Measurements from ENCODE around the gene SUSD2.
A peak's percentile ranks its signal among the peaks of the same experiment; 100 is the strongest.

The SUSD2 gene

DNA sequence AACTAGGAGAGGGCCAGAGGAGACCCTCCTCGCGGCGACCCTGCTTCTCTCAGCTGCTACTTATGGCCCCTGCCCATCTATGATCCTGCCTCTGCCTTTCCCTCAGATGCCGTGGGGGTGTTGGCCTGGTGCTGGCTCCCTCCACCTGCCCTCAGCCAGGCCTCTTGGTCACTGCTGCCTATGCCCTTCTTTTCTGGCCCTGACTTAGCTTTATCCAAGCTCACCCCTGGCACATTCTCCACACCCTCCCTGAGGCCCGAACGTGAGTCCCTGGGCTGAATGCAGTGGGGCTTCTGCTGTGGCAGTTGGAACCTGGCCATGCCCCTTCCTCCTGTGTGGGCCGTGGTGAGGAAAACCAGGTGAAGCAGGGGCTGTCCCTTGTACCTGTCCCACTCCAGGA lies 19.8 kb upstream of the SUSD2 start:
- no peaks in the 10 kb centered on the region for H3K27me3 Mint-ChIP-seq
- H3K4me1 Mint-ChIP-seq = peaks cover 58% of the 10 kb centered on the region
- H3K9me3 Mint-ChIP-seq = no peaks in the 10 kb centered on the region
- H3K4me3 Mint-ChIP-seq = no peak overlapping the region
- H3K27ac Mint-ChIP-seq = peak overlapping the region; percentile 58
- H3K36me3 Mint-ChIP-seq = peaks cover 16% of the 10 kb centered on the region
- no peak for ATAC-seq

DNA sequence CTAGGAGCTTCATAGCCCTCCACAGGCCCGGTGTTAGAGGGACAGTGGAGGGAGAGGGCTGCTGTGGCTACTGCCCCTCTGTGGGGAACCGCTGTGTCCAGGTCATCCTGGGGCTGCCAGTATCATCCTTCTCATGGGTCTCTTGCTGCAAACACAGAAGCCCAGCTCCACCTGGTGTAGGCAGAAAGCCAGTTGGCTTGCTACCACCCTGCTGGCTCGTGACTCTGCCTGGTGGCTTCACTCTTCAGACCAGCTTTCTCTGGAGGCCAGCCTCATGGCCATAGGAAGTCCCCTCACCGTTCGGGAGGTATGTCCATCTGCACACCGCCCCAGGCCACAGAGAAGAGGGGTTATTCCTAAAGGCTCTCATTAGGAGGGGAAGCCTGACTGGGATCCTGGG lies 19.4 kb upstream of the SUSD2 start:
- Mint-ChIP-seq H3K27ac (peak overlapping the region; percentile 58), H3K4me3 (no peak overlapping the region), H3K27me3 (no peaks in the 10 kb centered on the region), H3K4me1 (peaks cover 54% of the 10 kb centered on the region), H3K36me3 (peaks cover 16% of the 10 kb centered on the region), H3K9me3 (no peaks in the 10 kb centered on the region)
- no peak for ATAC-seq

DNA sequence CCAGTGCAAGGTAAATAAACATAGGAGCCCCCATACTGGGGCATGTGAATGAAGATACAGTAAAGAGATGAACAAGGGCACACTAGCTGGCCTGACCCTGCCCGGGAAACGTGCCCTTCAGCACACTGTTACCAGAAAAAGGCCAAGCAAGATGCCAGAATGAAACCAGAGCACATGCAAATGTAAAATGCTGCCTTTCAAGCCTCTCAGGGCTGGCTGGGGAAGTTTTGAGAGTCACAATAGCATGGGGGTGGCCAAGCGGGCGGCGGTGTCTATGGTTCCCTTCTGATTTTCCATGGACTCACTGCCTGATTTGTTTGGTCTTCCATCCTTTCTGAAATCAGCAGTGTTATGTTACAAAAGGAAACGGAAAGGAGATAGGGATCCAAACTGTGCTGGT lies 18.9 kb upstream of the SUSD2 start:
- Mint-ChIP-seq H3K27ac (peak overlapping the region; percentile 58), H3K4me3 (no peak overlapping the region), H3K36me3 (peaks cover 17% of the 10 kb centered on the region), H3K27me3 (no peaks in the 10 kb centered on the region), H3K4me1 (peaks cover 48% of the 10 kb centered on the region), H3K9me3 (no peaks in the 10 kb centered on the region)
- no peak for ATAC-seq

DNA sequence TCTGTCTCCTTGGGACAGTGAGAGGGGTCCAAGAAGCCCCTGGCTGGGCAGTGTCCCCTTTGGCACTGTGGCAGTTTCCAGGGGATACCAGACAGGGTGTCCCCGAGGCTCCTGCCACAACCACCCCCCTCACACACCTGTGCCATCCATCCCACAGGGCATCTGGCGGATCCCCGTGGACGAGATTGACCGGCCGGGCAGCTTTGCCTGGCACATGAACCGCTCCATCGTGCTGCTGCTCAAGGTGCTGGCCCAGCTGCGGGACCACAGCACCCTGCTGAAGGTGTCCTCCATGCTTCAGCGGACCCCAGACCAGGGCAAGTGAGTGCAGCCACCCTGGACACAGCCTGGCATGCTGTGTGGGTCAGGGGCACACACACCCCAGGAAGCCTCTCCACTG lies 17.0 kb upstream of the SUSD2 start:
- H3K4me3 Mint-ChIP-seq = no peak overlapping the region
- no peak for ATAC-seq
- peaks cover 36% of the 10 kb centered on the region for H3K4me1 Mint-ChIP-seq
- no peak overlapping the region for H3K27ac Mint-ChIP-seq
- no peaks in the 10 kb centered on the region for H3K9me3 Mint-ChIP-seq
- H3K36me3 Mint-ChIP-seq = peaks cover 30% of the 10 kb centered on the region
- no peaks in the 10 kb centered on the region for H3K27me3 Mint-ChIP-seq

DNA sequence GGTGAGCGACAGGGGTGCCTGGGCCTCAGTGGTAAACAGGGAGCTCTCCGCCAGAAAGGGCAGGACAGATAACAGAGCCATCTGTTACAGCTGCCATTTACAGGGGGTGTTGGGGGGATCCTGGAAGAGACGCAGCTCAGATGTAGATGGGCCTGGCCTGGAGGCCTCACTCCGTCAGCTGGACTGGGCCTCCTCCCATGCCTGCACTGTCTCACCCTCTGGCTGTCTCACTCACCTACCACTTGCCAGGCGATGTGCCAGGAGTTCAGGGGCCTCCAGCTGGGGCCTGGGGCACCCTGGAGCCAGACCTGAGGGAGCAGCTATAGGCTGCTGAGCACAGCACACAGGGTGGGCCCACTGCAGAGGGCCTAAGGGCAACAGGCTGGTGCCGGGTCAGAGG lies 16.3 kb upstream of the SUSD2 start:
- Mint-ChIP-seq H3K27ac (no peak overlapping the region), H3K4me1 (peaks cover 31% of the 10 kb centered on the region)

DNA sequence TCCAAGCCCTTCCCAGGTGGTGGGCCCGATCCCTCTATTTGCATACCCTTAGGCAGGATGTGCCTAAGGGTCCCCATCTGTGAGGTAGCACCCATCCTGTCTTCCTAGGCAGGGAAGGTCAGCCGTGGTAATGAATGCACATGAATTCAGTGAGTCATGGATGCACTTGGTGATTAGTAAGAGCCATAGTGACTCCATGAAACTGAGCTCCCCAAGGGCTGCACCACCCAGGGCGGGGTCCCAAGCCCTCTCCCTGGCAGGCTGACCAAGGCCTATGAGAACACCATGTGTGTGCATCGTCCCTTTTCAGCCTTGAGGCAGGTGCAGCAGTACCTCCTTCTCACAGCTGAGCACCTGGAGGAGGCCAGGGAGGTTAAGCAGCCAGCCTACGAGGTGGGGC lies 15.6 kb upstream of the SUSD2 start:
- Mint-ChIP-seq H3K9me3 (no peaks in the 10 kb centered on the region), H3K4me1 (peaks cover 24% of the 10 kb centered on the region), H3K4me3 (no peak overlapping the region), H3K27me3 (no peaks in the 10 kb centered on the region), H3K36me3 (peaks cover 30% of the 10 kb centered on the region), H3K27ac (no peak overlapping the region)
- no peak for ATAC-seq

More for the DNA sequence above, 16.3 kb upstream of the SUSD2 start:
- no peaks in the 10 kb centered on the region for H3K9me3 Mint-ChIP-seq
- ATAC-seq = no peak
- no peaks in the 10 kb centered on the region for H3K27me3 Mint-ChIP-seq
- no peak overlapping the region for H3K4me3 Mint-ChIP-seq
- H3K36me3 Mint-ChIP-seq = peaks cover 30% of the 10 kb centered on the region

DNA sequence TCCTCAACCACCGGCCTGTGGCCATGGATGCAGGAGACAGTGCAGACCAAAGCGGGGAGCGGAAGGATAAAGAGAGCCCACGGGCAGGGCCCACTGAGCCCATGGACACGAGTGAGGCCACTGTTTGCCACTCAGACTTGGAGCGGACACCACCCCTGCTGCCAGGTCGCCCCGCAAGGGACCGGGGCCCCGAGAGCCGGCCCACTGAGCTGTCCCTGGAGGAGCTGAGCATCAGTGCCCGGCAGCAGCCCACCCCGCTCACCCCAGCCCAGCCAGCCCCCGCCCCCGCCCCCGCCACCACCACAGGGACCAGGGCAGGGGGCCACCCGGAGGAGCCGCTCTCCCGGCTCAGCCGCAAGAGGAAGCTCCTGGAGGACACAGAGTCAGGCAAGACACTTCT lies 14.5 kb upstream of the SUSD2 start:
- no peaks in the 10 kb centered on the region for H3K27me3 Mint-ChIP-seq
- no peaks in the 10 kb centered on the region for H3K9me3 Mint-ChIP-seq
- peaks cover 33% of the 10 kb centered on the region for H3K36me3 Mint-ChIP-seq
- ATAC-seq = no peak
- peaks cover 16% of the 10 kb centered on the region for H3K4me1 Mint-ChIP-seq
- no peak overlapping the region for H3K4me3 Mint-ChIP-seq
- H3K27ac Mint-ChIP-seq = no peak overlapping the region

DNA sequence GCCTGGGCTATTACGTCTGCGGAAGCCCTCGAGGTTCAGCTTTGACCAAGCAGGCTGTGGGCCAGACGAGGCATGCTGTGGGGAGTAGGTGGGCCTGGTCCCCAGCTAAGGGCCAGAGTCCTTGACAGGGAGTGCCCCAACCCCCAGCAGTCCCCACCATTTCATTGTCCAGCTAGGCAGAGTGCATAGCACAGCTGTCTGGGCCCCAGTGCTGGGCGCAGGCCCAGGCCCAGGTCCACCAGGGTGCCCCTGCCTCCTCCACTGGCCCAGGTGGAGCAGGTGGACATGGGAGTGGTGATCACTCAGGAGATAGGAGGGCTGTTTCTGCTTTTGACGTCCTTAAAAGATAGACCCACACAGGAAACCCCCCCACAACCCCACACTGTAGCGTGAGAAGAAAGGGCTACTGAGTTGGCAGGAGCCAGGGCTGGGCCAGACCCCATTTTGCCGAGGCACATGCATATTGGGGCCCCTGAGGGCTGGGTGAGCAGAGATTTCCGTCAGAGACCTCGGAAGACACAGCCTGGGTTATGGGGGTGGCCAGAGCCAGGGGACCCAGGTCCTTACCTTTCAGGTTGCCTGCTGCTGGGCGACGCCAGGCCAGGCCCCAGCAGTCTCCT lies 11.7 kb upstream of the SUSD2 start:
- Mint-ChIP-seq H3K4me1 (peaks cover 6% of the 10 kb centered on the region), H3K27me3 (no peaks in the 10 kb centered on the region), H3K27ac (no peak overlapping the region), H3K36me3 (peaks cover 46% of the 10 kb centered on the region), H3K4me3 (no peak overlapping the region), H3K9me3 (no peaks in the 10 kb centered on the region)
- no peak for ATAC-seq

DNA sequence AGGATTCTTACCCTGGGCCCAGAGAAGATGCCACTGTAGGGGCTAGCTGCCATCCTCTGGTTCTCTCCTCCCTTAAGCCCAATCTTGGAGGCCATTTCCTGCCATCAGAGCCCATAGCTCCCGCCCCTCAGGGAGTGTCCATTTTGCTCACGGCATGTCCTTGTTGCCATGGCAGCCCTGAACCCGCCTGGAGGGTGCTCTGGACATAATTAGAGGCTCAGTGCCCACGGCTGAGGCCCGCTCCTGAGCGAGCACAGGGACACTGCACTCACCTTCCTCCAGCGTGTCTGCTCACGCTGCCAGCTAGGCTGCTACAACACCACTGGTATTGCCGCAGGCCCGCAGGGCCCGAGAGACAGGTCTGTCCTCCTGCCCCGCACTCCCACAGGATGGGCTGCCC lies 11.1 kb upstream of the SUSD2 start:
- Mint-ChIP-seq H3K4me1 (peaks cover 6% of the 10 kb centered on the region), H3K27ac (no peak overlapping the region), H3K9me3 (no peaks in the 10 kb centered on the region), H3K4me3 (no peak overlapping the region), H3K27me3 (no peaks in the 10 kb centered on the region), H3K36me3 (peaks cover 42% of the 10 kb centered on the region)
- no peak for ATAC-seq

DNA sequence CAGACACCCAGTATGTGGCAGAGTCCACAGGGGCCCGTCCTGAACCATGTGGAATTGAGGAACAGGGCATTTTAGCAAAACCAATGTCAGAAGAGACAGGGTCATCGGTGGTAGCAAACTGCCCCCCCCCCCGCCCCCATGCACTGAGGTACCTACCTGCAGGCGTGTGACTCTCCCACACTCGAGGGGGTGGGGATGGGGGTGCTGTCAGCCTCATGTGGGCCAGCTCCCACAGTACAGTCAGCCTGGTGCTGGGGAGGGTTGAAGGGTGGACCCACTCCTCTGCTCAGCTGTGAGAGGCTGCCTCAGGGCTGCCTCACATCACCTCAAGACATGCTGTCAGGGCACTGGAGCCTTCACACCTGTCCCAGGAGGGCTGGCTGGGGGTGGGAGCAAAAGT lies 10.7 kb upstream of the SUSD2 start:
- no peaks in the 10 kb centered on the region for H3K9me3 Mint-ChIP-seq
- no peak overlapping the region for H3K4me3 Mint-ChIP-seq
- H3K4me1 Mint-ChIP-seq = peaks cover 6% of the 10 kb centered on the region
- no peak for ATAC-seq
- no peaks in the 10 kb centered on the region for H3K27me3 Mint-ChIP-seq
- H3K36me3 Mint-ChIP-seq = peaks cover 42% of the 10 kb centered on the region
- H3K27ac Mint-ChIP-seq = no peak overlapping the region

DNA sequence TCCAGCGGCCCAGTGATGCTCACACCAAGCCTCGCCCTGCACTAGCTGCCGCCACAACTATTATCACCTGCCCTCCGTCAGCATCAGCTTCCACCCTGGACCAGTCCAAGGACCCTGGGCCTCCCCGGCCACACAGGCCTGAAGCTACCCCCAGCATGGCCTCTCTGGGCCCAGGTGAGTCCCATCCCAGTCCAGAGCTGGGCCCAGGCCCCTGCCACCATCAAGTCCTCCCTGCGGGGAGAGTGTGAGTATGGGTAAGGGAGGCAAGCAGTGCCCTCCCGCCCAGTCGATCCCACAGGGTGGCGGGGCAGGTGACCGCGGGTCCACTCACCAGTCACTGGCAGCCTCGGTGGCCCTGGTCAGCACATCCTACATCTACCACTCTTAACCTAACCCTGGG lies 9.5 kb upstream of the SUSD2 start:
- Mint-ChIP-seq H3K36me3 (peaks cover 50% of the 10 kb centered on the region), H3K27ac (no peak overlapping the region), H3K9me3 (no peaks in the 10 kb centered on the region)

DNA sequence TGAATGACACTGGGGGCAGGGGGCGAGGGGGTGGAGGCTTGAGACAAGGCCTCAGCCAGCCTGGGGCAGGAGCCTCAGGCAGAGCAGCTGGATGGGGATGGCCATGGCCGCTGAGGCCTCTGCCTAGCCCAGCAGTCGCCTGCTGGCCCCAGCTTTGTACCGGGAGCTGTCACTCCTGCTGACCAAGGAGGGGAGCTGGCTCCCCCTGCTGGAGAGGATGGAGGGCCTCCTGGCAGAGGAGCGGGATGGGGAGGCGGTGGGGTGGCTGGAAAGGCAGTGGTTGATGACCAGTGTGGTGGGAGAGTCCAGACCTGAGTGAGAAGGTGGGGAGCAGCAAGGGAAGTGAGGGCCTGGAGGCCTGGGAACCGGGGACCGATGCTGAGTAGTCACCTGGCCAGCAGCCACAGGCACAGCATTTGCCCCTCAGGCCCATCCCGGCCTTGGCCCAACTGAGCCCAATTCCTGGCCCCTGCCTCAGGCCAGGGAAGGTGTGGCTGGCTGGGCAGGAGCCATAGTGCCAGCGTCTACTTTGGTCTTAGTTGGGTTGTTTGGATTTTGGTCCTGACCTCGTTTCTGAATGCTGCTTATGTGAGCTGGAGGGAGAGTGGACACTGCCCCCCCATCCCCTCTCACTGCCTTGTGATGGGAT lies 6.0 kb upstream of the SUSD2 start:
- no peak overlapping the region for H3K4me3 Mint-ChIP-seq
- no peaks in the 10 kb centered on the region for H3K4me1 Mint-ChIP-seq
- H3K27me3 Mint-ChIP-seq = no peaks in the 10 kb centered on the region
- H3K36me3 Mint-ChIP-seq = peaks cover 39% of the 10 kb centered on the region
- ATAC-seq = peak; percentile 54
- H3K9me3 Mint-ChIP-seq = no peaks in the 10 kb centered on the region
- peak overlapping the region; percentile 4 for H3K27ac Mint-ChIP-seq

More for the DNA sequence above, 9.5 kb upstream of the SUSD2 start:
- Mint-ChIP-seq H3K4me1 (peaks cover 6% of the 10 kb centered on the region), H3K4me3 (no peak overlapping the region), H3K27me3 (no peaks in the 10 kb centered on the region)
- ATAC-seq = peak; percentile 35

DNA sequence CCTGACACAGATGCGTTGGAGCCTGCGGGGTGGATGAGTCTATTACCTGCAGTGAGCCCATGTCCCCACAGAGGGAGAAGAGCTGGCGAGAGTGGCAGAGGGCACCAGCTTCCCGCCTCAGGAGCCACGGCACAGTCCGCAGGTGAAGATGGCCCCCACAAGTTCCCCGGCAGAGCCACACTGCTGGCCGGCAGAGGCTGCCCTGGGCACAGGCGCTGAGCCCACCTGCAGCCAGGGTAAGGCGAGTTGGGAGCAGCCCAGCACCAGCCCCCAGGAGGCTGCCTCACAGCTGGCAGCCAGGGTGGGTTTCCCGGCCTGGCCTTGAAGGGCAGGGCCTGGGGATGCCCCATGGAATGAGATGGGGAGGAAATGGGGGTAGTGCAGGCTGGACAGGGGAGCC lies 5.2 kb upstream of the SUSD2 start:
- no peaks in the 10 kb centered on the region for H3K9me3 Mint-ChIP-seq
- H3K36me3 Mint-ChIP-seq = peaks cover 39% of the 10 kb centered on the region
- H3K27me3 Mint-ChIP-seq = no peaks in the 10 kb centered on the region
- peak overlapping the region; percentile 4 for H3K27ac Mint-ChIP-seq
- H3K4me3 Mint-ChIP-seq = no peak overlapping the region
- no peaks in the 10 kb centered on the region for H3K4me1 Mint-ChIP-seq
- ATAC-seq = no peak

DNA sequence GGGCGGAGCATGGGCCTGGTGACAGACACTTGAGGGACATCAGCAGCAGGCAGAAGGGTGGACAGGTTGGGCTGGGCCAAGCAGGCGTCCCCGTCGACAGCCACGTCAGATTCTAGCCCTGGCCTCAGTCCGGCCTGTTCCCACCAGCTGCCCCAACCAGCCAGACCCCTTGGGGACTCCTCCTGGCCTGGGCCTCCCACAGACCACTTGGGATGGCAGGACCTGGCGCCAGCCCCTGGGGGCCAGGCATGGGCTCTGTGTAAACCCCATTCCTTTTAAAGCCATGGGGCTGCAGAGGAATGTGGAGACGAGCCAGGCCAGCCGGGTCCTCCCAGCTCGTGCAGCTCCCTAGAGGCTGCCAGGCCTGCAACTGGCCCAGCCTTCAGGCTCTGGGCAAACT lies 4.7 kb upstream of the SUSD2 start:
- Mint-ChIP-seq H3K27ac (no peak overlapping the region), H3K27me3 (no peaks in the 10 kb centered on the region), H3K36me3 (peaks cover 38% of the 10 kb centered on the region), H3K4me1 (no peaks in the 10 kb centered on the region), H3K4me3 (no peak overlapping the region), H3K9me3 (no peaks in the 10 kb centered on the region)
- no peak for ATAC-seq

DNA sequence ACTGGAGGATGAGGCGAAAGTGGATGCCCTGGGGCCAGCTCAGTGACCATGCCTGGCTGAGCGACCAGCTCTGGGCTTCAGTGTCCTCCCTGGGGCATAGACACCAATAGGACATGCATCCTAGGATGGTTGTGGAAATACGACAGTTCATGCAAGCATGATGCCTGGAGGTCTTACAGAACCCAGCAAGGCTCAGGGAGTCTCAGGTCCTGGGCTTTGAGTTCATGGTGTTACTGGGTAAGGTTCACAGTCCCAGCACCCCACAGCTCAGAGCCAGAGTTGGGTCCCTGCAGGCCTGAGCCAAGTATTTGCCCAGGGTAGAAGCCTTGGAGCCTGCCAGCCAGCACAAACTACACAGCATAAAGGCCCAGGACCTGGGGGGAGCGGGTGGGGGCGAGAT lies 4.2 kb upstream of the SUSD2 start:
- no peak overlapping the region for H3K4me3 Mint-ChIP-seq
- H3K36me3 Mint-ChIP-seq = peaks cover 34% of the 10 kb centered on the region
- H3K9me3 Mint-ChIP-seq = no peaks in the 10 kb centered on the region

DNA sequence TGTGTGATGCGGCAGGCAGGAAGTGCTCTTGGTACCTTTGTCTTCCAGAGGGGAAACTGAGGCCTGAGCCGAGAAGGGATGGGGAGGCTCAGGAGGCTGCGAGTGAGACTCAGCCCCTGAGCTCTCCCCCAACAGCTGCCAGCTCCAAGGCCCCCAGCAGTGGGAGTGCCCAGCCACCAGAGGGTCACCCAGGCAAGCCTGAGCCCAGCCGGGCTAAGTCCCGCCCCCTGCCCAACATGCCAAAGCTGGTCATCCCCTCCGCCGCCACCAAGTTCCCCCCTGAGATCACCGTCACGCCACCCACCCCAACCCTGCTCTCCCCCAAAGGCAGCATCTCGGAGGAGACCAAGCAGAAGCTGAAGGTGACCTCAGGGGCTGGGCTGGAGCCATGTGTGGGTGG lies 3.8 kb upstream of the SUSD2 start:
- Mint-ChIP-seq H3K27ac (no peak overlapping the region), H3K27me3 (no peaks in the 10 kb centered on the region), H3K4me1 (peaks cover 2% of the 10 kb centered on the region), H3K9me3 (no peaks in the 10 kb centered on the region), H3K4me3 (no peak overlapping the region), H3K36me3 (peaks cover 30% of the 10 kb centered on the region)
- ATAC-seq = no peak

More for the DNA sequence above, 4.2 kb upstream of the SUSD2 start:
- no peaks in the 10 kb centered on the region for H3K27me3 Mint-ChIP-seq
- H3K27ac Mint-ChIP-seq = no peak overlapping the region
- ATAC-seq = no peak
- H3K4me1 Mint-ChIP-seq = no peaks in the 10 kb centered on the region

Data from stimulated activated memory B cell treated with anti-CD40 and anti-IgM and Interleukin-4, amounts not matched to agents 10 μg/mL and 1 μg/mL and 100 μg/mL, for 72 hours (primary cell).